Mucosa of stomach (tissue), 1 donor: ENCODE measurements around the gene CDC37L1.

Source experiments
- H3K27me3 ChIP-seq: one replicate; pipeline ENCODE4 v1.7.0; 2013; ENCODE audit warnings: mild to moderate bottlenecking, low read length; ENCODE audit not compliant: control insufficient read depth, insufficient read depth
- H3K36me3 ChIP-seq: one replicate; pipeline ENCODE4 v1.7.0; 2013; ENCODE audit warnings: low read length; ENCODE audit not compliant: control insufficient read depth, insufficient read depth
- H3K4me1 ChIP-seq: one replicate; pipeline ENCODE4 v1.7.0; 2013; ENCODE audit warnings: mild to moderate bottlenecking, low read length; ENCODE audit not compliant: control insufficient read depth, insufficient read depth
- H3K4me3 ChIP-seq: one replicate; pipeline ENCODE4 v1.7.0; 2013; ENCODE audit warnings: low read length
- H3K9ac ChIP-seq: one replicate; pipeline ENCODE4 v1.7.0; 2013; ENCODE audit warnings: mild to moderate bottlenecking, low read length, moderate library complexity
- H3K9me3 ChIP-seq: one replicate; pipeline ENCODE4 v1.7.0; 2013; ENCODE audit warnings: mild to moderate bottlenecking, low read length, moderate library complexity; ENCODE audit not compliant: control insufficient read depth
- donor health status: Pancreatic carcinoma.

The CDC37L1 gene

DNA sequence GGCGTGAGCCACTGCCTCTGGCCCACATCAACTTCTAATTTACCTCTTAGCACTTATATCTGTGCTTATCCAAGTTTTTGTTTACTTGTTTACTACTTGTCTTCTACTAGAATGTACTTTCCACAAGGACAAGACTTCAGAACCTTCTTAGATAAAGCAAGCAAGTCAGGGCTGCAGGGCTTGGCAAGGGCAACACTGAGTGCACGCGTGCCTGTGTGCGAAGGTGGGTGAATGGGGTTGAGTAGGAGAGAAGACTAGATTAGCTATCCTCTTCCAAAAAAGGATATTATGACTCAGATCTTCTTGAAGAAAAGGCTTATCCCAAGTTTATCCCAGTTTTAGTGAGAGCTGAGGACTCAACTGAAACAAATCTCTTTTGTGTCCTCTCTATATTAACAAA, 42.4 kb downstream of the CDC37L1 start:
- no peaks in the 10 kb centered on the region for H3K9me3 ChIP-seq
- H3K36me3 ChIP-seq, result peaks cover 9% of the 10 kb centered on the region
- H3K9ac ChIP-seq, result no peak overlapping the region
- no peak overlapping the region for H3K4me3 ChIP-seq
- H3K4me1 ChIP-seq, result no peaks in the 10 kb centered on the region
- no peaks in the 10 kb centered on the region for H3K27me3 ChIP-seq

DNA sequence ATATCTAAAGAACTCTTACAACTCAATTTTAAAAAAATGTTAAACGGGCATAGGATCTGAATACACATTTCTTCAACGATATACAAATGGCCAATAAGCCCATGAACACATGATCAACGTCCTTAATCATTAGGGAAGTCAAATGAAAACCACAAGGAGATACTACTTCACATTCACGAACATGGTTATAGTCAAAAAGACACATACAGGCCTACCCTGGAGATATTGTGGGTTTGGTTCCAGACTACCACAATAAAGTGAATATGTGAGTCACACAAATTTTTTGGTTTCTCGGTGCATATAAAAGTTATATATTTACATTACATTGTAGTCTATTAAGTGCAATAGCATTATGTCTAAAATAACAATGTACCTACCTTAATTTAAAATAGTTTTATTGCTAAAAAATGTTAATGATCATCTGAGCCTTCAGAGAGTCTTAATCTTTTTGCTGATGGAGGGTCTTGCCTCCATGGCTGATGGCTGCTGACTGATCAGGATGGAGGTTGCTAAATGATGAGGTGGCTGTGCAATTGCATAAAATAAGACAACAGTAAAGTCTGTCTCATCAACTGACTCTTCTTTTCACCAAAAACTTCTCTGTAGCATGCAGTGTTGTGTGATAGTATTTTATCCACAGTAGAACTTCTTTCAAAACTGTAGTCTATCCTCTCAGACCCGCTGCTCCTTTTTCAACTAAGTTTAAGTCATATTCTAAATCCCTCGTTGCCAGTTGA, 46.5 kb downstream of the CDC37L1 start:
- H3K9me3 ChIP-seq, result no peaks in the 10 kb centered on the region
- no peaks in the 10 kb centered on the region for H3K27me3 ChIP-seq
- no peaks in the 10 kb centered on the region for H3K4me1 ChIP-seq
- no peak overlapping the region for H3K4me3 ChIP-seq
- H3K9ac ChIP-seq, result no peak overlapping the region
- no peaks in the 10 kb centered on the region for H3K36me3 ChIP-seq

DNA sequence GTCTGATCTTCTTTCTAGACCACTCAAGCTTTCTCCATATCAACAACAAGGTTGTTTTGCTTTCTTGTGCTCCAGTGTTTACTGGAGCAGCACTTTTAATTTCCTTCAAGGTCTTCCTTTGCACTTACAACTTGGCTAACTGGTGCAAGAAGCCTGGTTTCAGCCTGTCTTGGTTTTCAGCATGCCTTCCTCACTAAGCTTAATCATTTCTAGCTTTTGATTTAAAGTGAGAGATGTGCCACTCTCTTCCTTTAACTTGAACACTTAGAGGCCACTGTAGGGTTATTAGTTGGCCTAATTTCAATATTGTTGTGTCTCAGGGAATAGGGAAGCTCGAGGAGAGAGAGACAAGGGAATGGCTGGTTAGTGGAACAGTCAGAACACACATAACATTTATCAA, 48.2 kb downstream of the CDC37L1 start:
- Histone ChIP-seq H3K4me3 (no peak overlapping the region), H3K4me1 (no peaks in the 10 kb centered on the region), H3K9ac (no peak overlapping the region), H3K9me3 (no peaks in the 10 kb centered on the region), H3K27me3 (no peaks in the 10 kb centered on the region), H3K36me3 (no peaks in the 10 kb centered on the region)

DNA sequence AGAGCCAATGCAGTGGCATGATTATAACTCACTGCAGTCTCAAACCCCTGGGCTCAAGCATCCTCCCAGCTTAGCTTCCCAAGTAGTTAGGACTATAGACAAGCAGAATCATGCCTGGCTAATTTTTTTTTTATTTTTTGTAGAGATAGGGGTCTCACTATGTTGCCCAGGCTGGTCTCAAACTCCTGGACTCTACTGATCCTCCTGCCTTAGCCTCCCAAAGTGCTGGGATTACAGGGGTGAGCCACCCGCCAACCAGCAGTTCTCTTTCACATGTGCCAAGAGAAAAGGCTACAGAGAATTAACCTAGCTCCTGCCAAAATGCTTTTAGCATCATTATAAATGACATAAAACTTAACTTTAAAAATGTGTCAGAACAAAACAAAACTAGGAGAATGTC, 53.5 kb downstream of the CDC37L1 start:
- H3K4me3 ChIP-seq, result no peak overlapping the region
- H3K36me3 ChIP-seq, result no peaks in the 10 kb centered on the region
- H3K9ac ChIP-seq, result no peak overlapping the region
- H3K27me3 ChIP-seq, result no peaks in the 10 kb centered on the region
- no peaks in the 10 kb centered on the region for H3K9me3 ChIP-seq
- peaks cover 12% of the 10 kb centered on the region for H3K4me1 ChIP-seq

DNA sequence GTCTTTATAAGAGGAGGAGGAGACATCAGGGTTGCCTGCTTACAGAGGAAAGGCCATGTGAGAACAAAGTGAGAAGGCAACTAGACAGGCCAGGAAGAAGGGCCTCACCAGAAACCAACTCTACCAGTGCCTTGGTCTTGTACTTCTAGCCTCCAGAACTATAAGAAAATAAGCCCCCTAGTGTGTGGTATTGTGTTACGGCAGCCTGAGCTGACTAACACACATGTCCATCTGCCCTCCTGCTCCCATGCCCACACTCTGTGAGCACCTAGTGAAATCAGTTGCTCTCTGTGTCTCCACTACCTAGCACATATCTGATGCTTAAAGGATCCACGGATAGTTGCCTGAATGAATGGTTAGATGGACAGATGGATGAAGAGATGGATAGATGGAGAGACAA, 54.8 kb downstream of the CDC37L1 start:
- no peaks in the 10 kb centered on the region for H3K36me3 ChIP-seq

DNA sequence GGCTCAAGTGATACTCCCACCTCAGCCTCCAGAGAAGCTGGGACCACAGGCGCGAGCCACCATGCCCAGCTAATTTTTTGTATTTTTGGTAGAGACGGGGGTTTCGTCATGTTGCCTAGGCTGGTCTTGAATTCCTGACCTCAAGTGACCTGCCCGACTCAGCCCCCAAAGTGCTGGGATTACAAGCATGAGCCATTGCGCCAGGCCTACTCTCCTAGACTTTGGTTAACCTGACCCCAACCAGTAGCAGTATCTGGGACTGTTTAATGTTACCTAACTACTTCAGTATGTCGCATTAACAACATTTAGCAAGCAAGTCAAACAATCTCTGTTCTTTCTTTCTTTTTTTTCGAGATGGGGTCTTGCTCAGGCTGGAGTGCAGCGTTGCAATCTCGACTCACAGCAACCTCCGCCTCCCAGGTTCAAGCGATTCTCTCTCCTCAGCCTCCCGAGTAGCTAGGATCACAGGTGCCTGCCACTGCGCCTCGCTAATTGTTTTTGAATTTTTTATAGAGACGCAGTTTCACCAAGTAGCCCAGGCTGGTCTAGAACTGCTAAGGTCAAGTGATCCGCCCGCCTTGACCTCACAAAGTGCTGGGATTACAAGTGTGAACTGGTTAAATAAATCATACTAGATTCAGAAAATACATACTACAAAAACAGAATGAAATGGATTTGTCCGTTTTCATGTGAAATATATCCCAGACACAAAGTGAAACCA, 59.7 kb downstream of the CDC37L1 start:
- Histone ChIP-seq H3K9ac (peak overlapping the region; percentile 96), H3K4me3 (peak overlapping the region; percentile 42), H3K27me3 (no peaks in the 10 kb centered on the region), H3K9me3 (no peaks in the 10 kb centered on the region), H3K36me3 (no peaks in the 10 kb centered on the region), H3K4me1 (peaks cover 15% of the 10 kb centered on the region)

More for the DNA sequence above, 54.8 kb downstream of the CDC37L1 start:
- Histone ChIP-seq H3K27me3 (no peaks in the 10 kb centered on the region), H3K4me1 (peaks cover 16% of the 10 kb centered on the region), H3K9ac (no peak overlapping the region), H3K9me3 (no peaks in the 10 kb centered on the region), H3K4me3 (no peak overlapping the region)

DNA sequence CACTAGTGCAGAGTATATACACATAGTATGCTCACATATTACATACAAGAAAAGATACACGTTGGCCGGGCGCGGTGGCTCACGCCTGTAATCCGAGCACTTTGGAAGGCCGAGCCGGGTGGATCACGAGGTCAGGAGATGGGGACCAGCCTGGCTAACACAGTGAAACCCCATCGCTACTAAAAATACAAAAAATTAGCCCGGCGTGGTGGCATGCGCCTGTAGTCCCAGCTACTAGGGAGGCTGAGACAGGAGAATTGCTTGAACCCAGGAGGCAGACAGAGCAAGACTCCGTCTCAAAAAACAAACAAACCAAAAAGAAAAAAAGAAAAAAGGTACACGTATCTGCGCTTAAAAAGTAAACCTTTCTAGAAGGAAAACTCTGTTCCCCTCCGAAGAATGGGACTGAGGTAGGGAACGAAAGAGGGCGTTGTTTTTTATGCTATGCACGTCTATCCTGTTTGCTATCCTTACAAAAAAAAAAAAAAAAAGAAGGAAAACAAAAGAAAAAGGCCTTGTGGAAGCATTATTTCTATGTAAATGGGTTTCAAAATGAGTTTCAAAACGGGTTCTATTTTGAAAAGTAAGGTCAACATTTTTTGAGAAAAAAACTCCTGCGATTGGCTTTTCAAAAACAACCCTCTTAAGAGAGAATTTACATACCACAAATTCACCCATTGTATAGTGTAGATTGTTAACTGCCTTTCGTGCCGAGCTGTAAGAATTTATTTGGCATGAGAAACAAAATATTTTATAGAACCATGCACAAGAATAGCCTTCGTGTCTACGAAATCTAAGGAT, 60.4 kb downstream of the CDC37L1 start:
- Histone ChIP-seq H3K9me3 (no peaks in the 10 kb centered on the region), H3K4me3 (peak overlapping the region; percentile 92), H3K9ac (peak overlapping the region; percentile 96), H3K36me3 (no peaks in the 10 kb centered on the region), H3K27me3 (no peaks in the 10 kb centered on the region), H3K4me1 (peaks cover 15% of the 10 kb centered on the region)

DNA sequence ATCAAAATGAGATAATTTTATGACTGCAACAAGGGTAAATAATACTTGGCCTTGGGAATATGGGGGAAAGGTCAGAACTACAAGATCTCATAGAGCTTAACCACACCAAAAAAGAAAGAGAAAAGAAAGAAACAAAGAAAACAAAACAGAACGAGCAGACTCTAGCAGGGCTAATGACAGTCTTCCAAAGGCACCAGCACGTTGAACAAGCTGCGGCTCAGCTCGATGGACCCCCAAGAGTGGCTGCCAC, 60.9 kb downstream of the CDC37L1 start:
- no peaks in the 10 kb centered on the region for H3K36me3 ChIP-seq
- H3K4me1 ChIP-seq, result peaks cover 15% of the 10 kb centered on the region
- peak overlapping the region; percentile 92 for H3K4me3 ChIP-seq
- no peaks in the 10 kb centered on the region for H3K9me3 ChIP-seq
- H3K27me3 ChIP-seq, result no peaks in the 10 kb centered on the region
- peak overlapping the region; percentile 96 for H3K9ac ChIP-seq

DNA sequence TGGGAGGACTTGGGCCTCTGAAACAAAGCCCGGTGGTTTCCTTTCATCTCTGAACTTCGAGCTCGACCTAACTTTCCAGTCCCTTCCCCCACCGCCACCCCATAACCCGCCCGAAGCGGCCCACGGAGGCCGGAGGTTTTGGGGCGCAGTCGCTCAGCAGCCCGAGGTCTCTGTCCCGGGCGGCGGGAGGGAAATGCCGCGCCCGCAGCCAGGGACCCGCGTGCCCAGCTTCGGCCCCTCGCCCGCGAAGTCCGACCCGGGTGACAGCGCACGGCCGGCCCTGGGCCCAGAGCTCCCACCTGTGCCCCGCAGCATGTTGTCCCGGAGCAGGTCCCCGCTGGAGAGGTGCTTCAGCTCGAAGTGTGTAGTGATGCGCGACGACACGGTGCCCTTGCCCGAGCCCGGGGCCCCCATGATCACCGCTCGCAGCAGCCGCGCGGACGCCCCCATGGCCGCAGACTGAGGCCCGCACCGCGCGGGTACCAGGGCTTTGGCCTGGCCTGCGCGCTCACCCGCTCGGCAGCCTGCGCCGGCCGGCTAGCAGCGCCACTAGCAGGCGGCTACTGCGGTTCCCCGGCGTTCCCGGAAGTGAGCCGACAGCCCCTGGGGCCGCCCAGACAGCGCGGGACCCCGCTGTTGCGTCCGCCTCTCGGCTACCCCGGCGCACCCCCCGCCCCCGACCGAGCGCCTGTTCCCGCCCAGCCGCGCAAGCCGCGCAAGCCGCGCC, 61.4 kb downstream of the CDC37L1 start, which contains the start of gene AK3:
TSS of gene AK3 (minus strand) at position 565 of the 727 bp plus-strand sequence. CDS start at position 450, 115 bp downstream.
- Histone ChIP-seq H3K36me3 (no peaks in the 10 kb centered on the region), H3K4me3 (peak within 1 kb of the TSS; percentile 92), H3K9ac (peak within 1 kb of the TSS; percentile 96), H3K4me1 (peaks cover 15% of the 10 kb centered on the region), H3K27me3 (no peaks in the 10 kb centered on the region), H3K9me3 (no peaks in the 10 kb centered on the region)

DNA sequence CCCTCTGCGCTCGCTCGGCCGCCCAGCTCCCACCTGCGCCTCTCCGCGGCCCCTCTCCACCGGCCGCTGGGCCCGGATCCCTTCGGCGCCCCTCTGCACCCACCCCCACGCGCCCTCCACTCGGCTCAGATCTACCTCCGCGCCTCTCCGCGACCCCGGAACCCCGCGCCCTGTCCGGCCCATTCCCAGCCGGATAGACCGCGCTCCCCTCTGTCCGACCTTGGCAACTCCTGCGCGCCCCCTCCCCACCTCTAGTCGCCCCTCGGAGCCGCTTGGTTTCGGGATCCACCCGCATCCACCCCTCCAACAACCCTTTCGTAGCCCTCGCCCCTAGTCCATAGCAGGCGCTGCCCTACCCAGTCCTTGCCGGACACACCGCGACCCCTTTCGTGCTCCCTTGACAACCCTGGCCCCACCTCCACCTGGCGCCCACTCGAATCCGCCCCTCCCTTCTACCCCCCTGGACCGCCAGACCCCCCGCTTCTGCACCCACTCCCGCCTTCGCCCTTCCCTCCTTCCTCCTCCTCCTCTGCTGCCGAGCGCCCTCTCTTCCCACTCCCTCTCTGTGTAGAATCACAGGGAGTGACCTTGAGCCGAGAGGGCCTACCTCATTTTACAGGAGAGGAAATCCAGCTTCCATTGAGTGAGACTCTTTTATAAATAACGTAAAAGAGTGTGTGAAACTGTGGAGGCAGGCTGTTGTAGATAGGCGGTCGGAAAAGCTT, 62.2 kb downstream of the CDC37L1 start:
- Histone ChIP-seq H3K4me1 (peaks cover 12% of the 10 kb centered on the region), H3K36me3 (no peaks in the 10 kb centered on the region), H3K9ac (peak overlapping the region; percentile 96), H3K9me3 (no peaks in the 10 kb centered on the region), H3K27me3 (no peaks in the 10 kb centered on the region), H3K4me3 (peak overlapping the region; percentile 92)

DNA sequence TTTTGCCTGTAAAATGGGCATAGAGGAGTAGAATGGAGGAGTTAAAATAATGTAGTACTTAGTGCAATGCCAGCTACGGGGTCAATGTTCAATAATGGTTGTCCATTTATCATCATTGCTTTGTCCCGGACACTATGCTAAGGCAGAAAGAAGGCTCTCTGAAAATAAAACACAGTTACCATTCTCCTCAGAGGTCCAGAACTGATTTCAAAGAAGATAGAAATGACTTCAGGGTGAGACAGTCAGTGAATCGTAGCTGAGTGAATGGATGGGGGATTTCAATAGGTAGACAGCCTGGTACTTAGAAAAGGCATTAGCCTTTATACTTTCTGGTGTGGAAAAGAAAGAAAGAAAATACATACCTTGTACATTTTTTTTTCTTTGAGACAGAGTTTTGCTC, 62.9 kb downstream of the CDC37L1 start:
- peak overlapping the region; percentile 92 for H3K4me3 ChIP-seq
- no peaks in the 10 kb centered on the region for H3K9me3 ChIP-seq

More for the DNA sequence above, 62.9 kb downstream of the CDC37L1 start:
- peaks cover 12% of the 10 kb centered on the region for H3K4me1 ChIP-seq
- no peaks in the 10 kb centered on the region for H3K36me3 ChIP-seq
- H3K9ac ChIP-seq, result peak overlapping the region; percentile 96
- H3K27me3 ChIP-seq, result no peaks in the 10 kb centered on the region
